PC-3 (cell line): ENCODE results near the gene ABHD2. TPM values are rescaled to one million over a fixed set of nuclear protein-coding genes. Genes with fewer than 3 reads are reported as not detected.

Experiments used
- ATAC-seq: fragments of 200-7000 bp; cut with Tn5 transposase; 2 replicates; pipeline ENCODE4 v1.9.1; 2020; ENCODE audit warnings: mild to moderate bottlenecking, moderate library complexity
- BruUV-seq: library from RNA; stranded (reverse); fragments of 400-500 nt; replicated peaks from 2 replicates; lab custom pipeline; 2021; lab: Mats Ljungman, UMichigan
- CTCF ChIA-PET: fragments of 300-600 bp; sonication (Branson Sonifier 250); formaldehyde crosslinking; loops from one replicate; lab custom pipeline; 2022; ENCODE audit warnings: antibody characterized with exemption; lab: Charles Lee
- POLR2A ChIA-PET: fragments of 300-600 bp; sonication (Branson Sonifier 250); formaldehyde crosslinking; loops from one replicate; lab custom pipeline; 2022; ENCODE audit warnings: antibody characterized with exemption; ENCODE audit not compliant: unreplicated experiment; lab: Charles Lee
- DNase-seq: peaks from one replicate; pipeline ENCODE4 v3.0.0-alpha.2; 2015
- H2AFZ ChIP-seq: fragments of 300-600 bp; sonication (generic); 2 replicates; pipeline ENCODE4 v1.6.0; 2016; ENCODE audit warnings: antibody characterized with exemption, low read length
- H3F3A ChIP-seq: fragments of 300-600 bp; sonication (generic); one replicate; pipeline ENCODE4 v1.6.0; 2017; ENCODE audit warnings: antibody characterized with exemption, low read length, control low read depth, mild to moderate bottlenecking; ENCODE audit not compliant: unreplicated experiment
- H3K27ac ChIP-seq: fragments of 300-600 bp; sonication (generic); 2 replicates; pipeline ENCODE4 v1.5.1; 2016; ENCODE audit warnings: mild to moderate bottlenecking, low read length
- H3K27me3 ChIP-seq: fragments of 300-600 bp; sonication (generic); 2 replicates; pipeline ENCODE4 v1.6.1; 2016; ENCODE audit warnings: low read length, mixed read lengths
- H3K36me3 ChIP-seq: fragments of 300-600 bp; sonication (generic); 2 replicates; pipeline ENCODE4 v1.6.1; 2016; ENCODE audit warnings: low read depth, mixed run types, low read length, mixed read lengths
- H3K4me1 ChIP-seq: fragments of 300-600 bp; sonication (generic); 2 replicates; pipeline ENCODE4 v1.5.1; 2016; ENCODE audit warnings: low read length; ENCODE audit not compliant: insufficient read depth
- H3K4me2 ChIP-seq: fragments of 300-600 bp; sonication (generic); 2 replicates; pipeline ENCODE4 v1.6.0; 2016; ENCODE audit warnings: low read length
- H3K4me3 ChIP-seq: fragments of 300-600 bp; sonication (generic); 2 replicates; pipeline ENCODE4 v1.5.1; 2016; ENCODE audit warnings: mild to moderate bottlenecking, low read length, mixed read lengths
- H3K79me2 ChIP-seq: fragments of 300-600 bp; sonication (generic); 2 replicates; pipeline ENCODE4 v1.6.1; 2017; ENCODE audit warnings: low read length, mixed read lengths
- H3K9ac ChIP-seq: fragments of 300-600 bp; sonication (generic); 2 replicates; pipeline ENCODE4 v1.6.0; 2016; ENCODE audit warnings: mild to moderate bottlenecking, low read length
- H3K9me2 ChIP-seq: fragments of 300-600 bp; sonication (generic); replicated peaks from 2 replicates; pipeline ENCODE4 v1.6.1; 2016; ENCODE audit warnings: mixed run types, low read length, mixed read lengths
- H3K9me3 ChIP-seq: fragments of 300-600 bp; sonication (generic); 2 replicates; pipeline ENCODE4 v1.6.1; 2016; ENCODE audit warnings: low read length, mixed read lengths
- H4K20me1 ChIP-seq: fragments of 300-600 bp; sonication (generic); 2 replicates; pipeline ENCODE4 v1.6.1; 2016; ENCODE audit warnings: low read length, mixed read lengths
- EZH2 ChIP-seq: fragments of 300-600 bp; sonication (generic); IDR thresholded peaks from one replicate; pipeline ENCODE4 v1.6.1; 2017; ENCODE audit warnings: antibody characterized with exemption, mild to moderate bottlenecking, low read length; ENCODE audit not compliant: unreplicated experiment
- EZH2phosphoT487 ChIP-seq: fragments of 300-600 bp; sonication (generic); IDR thresholded peaks from 2 replicates; pipeline ENCODE4 v1.6.1; 2018; ENCODE audit warnings: mild to moderate bottlenecking, antibody characterized with exemption, low read length, borderline replicate concordance
- intact Hi-C: fragments of 100-400 bp; cut with micrococcal nuclease; formaldehyde crosslinking; loops from 2 replicates; pipeline ENCODE4 v1.9.0; 2023
- total RNA-seq: library from RNA; depleted of rRNA; stranded (reverse); fragments of >200 nt; gene quantifications from 2 replicates; pipeline ENCODE4 v1.2.3, GENCODE V29; 2014
- TF ChIP-seq, protein P1 (sequence below): fragments of 300-600 bp; sonication (generic); conservative IDR thresholded peaks from 2 replicates; pipeline ENCODE4 v1.5.1; 2017; ENCODE audit warnings: antibody characterized with exemption, low read depth, mild to moderate bottlenecking, low read length

ABHD2 gene
- total RNA-seq, 1 experiment from 2014 or later, result 34.0 TPM

DNA sequence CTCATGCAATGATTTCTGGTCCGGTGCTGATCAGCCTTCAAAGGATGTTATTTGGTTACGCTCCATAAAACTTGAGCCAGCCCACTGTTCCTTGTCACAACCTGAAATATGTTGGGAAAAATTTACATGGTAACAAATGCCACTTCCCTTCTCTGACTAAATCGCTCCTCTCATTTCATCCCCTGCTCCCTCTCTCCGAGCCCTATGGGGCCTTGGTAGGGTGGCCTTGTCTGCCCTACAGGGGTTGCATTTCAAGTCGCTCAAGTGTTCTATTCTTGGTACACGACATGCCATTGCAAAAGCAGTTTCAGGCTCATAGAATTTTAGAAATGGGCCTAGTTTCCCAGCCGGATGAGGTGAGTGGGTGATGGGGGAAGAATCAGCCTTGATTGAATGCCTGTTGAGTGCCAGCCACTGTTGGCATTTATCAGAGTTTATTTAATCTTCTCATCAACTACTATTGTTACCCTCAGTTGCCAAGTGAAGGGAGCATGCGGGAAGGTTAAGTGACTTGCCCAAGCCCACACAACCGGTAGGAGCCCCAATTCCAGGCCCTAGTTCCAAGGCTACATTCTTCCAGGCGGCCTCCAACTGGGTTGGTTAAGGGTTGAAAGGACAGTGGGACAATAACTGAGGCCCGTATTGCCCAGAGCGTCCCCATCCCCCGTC, 961 bp upstream of the ABHD2 start:
- H3K4me3 ChIP-seq, result peak overlapping the region; percentile 54
- no peaks in the 10 kb centered on the region for H3K9me2 ChIP-seq
- H4K20me1 ChIP-seq, result no peaks in the 10 kb centered on the region
- H3K4me1 ChIP-seq, result peaks cover 47% of the 10 kb centered on the region
- peak overlapping the region; percentile 74 for H3K4me2 ChIP-seq
- H3K79me2 ChIP-seq, result peaks cover 32% of the 10 kb centered on the region
- POLR2A ChIA-PET, result interaction anchor here (0.5 to 1.5 kb wide), 3 partner anchors 14 to 428 kb away, joined by 6 to 27 read pairs (median 12); no protein-coding TSS in a partner anchor
- CTCF ChIA-PET, result interaction anchor here (0.8 to 1.2 kb wide), 3 partner anchors 80 to 183 kb away, joined by 3 to 5 read pairs (median 4); no protein-coding TSS in a partner anchor
- intact Hi-C loops, result no loop called here
- no peaks in the 10 kb centered on the region for H3K36me3 ChIP-seq
- no peaks in the 10 kb centered on the region for H3K27me3 ChIP-seq
- BruUV-seq, result TSS peak; percentile 93
- no peak for ATAC-seq
- H2AFZ ChIP-seq, result peak overlapping the region; percentile 52
- no peaks in the 10 kb centered on the region for H3F3A ChIP-seq
- H3K9ac ChIP-seq, result peak overlapping the region; percentile 47
- H3K27ac ChIP-seq, result peak overlapping the region; percentile 80
- no peak for DNase-seq
- no peaks in the 10 kb centered on the region for H3K9me3 ChIP-seq
- TF ChIP-seq EZH2 (no peak), EZH2phosphoT487 (no peak)
- TF ChIP-seq, protein P1, sequence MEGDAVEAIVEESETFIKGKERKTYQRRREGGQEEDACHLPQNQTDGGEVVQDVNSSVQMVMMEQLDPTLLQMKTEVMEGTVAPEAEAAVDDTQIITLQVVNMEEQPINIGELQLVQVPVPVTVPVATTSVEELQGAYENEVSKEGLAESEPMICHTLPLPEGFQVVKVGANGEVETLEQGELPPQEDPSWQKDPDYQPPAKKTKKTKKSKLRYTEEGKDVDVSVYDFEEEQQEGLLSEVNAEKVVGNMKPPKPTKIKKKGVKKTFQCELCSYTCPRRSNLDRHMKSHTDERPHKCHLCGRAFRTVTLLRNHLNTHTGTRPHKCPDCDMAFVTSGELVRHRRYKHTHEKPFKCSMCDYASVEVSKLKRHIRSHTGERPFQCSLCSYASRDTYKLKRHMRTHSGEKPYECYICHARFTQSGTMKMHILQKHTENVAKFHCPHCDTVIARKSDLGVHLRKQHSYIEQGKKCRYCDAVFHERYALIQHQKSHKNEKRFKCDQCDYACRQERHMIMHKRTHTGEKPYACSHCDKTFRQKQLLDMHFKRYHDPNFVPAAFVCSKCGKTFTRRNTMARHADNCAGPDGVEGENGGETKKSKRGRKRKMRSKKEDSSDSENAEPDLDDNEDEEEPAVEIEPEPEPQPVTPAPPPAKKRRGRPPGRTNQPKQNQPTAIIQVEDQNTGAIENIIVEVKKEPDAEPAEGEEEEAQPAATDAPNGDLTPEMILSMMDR, result no peak

DNA sequence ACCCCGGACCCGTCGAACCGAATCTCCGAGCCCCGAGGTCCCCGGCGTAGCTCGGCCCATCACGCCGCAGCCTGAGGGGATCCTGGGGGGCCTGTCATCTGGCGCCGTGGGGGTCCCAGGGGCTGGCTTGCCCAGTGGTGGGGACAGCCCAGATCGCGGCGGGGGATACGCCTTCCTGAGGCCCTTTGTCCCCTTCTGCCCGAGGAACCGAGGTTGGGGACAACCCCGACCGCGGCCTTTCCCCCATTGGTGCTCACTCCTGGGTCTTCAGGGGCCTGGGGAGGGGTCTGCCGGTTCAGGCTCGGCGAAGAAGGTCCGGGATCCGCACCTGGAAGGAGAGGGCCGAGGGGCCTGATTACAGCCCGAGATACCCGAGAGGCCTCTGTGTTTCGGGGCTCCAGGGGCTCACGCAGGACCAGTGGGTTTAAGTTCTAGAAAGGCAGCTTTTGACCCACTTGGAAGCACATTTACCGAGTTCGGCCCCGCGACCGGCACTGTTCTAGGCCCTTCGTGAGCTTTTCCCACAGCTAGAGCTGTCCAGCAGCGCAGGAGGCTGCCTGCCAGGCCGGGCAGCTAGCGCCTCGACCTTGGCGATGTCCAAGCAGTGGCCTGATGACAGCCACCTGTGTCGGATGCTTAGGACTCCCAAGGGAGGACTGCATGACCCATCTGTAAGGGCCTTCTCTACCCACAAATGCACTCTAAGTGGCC, 504 bp downstream of the ABHD2 start:
- ChIA-PET POLR2A (interaction anchor here (0.6 to 1.5 kb wide), 8 partner anchors 13 to 447 kb away, joined by 3 to 27 read pairs (median 8); no protein-coding TSS in a partner anchor), CTCF (interaction anchor here (0.5 to 1.2 kb wide), 5 partner anchors 89 to 383 kb away, joined by 3 to 5 read pairs (median 4); no protein-coding TSS in a partner anchor)
- intact Hi-C loops, result no loop called here
- Histone ChIP-seq H3K79me2 (peaks cover 47% of the 10 kb centered on the region), H3K27me3 (no peaks in the 10 kb centered on the region), H3K4me2 (peak overlapping the region; percentile 87), H3K4me3 (peak overlapping the region; percentile 87), H3K9me3 (no peaks in the 10 kb centered on the region), H3K4me1 (peaks cover 46% of the 10 kb centered on the region), H3K36me3 (no peaks in the 10 kb centered on the region), H3K9ac (peak overlapping the region; percentile 87), H4K20me1 (no peaks in the 10 kb centered on the region), H3F3A (no peaks in the 10 kb centered on the region), H2AFZ (peak overlapping the region; percentile 68), H3K9me2 (no peaks in the 10 kb centered on the region), H3K27ac (peak overlapping the region; percentile 32)
- TF ChIP-seq EZH2 (no peak), EZH2phosphoT487 (no peak)
- TF ChIP-seq, protein P1, result no peak
- ATAC-seq, result no peak
- no peak for DNase-seq
- BruUV-seq, result TSS peak; percentile 28
